Neural progenitor cell (in vitro differentiated cells): ENCODE measurements around the gene TMEM62. TPM values are rescaled to one million over a fixed set of nuclear protein-coding genes. Genes with fewer than 3 reads are reported as not detected.

Source experiments
- DNase-seq: peaks from one replicate; pipeline ENCODE4 v3.0.0-alpha.2; 2016; ENCODE audit warnings: low spot score
- H2AFZ ChIP-seq: fragments of 200-600 bp; sonication (generic); replicated peaks from 2 replicates; pipeline ENCODE4 v1.6.1; 2016; ENCODE audit warnings: antibody characterized with exemption
- H3F3A ChIP-seq: fragments of 200-600 bp; sonication (generic); 2 replicates; pipeline ENCODE4 v1.6.1; 2016; ENCODE audit warnings: antibody characterized with exemption, low read depth
- H3K27ac ChIP-seq: fragments of 200-600 bp; sonication (generic); 2 replicates; pipeline ENCODE4 v1.5.1; 2016; ENCODE audit warnings: mild to moderate bottlenecking
- H3K27me3 ChIP-seq: fragments of 200-600 bp; sonication (generic); 2 replicates; pipeline ENCODE4 v1.6.1; 2016; ENCODE audit warnings: mild to moderate bottlenecking, moderate library complexity
- H3K36me3 ChIP-seq: fragments of 200-600 bp; sonication (generic); 2 replicates; pipeline ENCODE4 v1.5.1; 2016
- H3K4me1 ChIP-seq: fragments of 200-600 bp; sonication (generic); 2 replicates; pipeline ENCODE4 v1.6.1; 2016; ENCODE audit warnings: mixed run types
- H3K4me2 ChIP-seq: fragments of 200-600 bp; sonication (generic); 2 replicates; pipeline ENCODE4 v1.6.1; 2016
- H3K4me3 ChIP-seq: fragments of 200-600 bp; sonication (generic); 2 replicates; pipeline ENCODE4 v1.5.1; 2016
- H3K79me2 ChIP-seq: fragments of 200-600 bp; sonication (generic); 2 replicates; pipeline ENCODE4 v1.6.1; 2016; ENCODE audit warnings: low read depth
- H3K9ac ChIP-seq: fragments of 200-600 bp; sonication (generic); 2 replicates; pipeline ENCODE4 v1.6.1; 2016
- H3K9me3 ChIP-seq: fragments of 200-600 bp; sonication (generic); 2 replicates; pipeline ENCODE4 v1.5.1; 2016; ENCODE audit warnings: low read depth
- H4K20me1 ChIP-seq: fragments of 200-600 bp; sonication (generic); 2 replicates; pipeline ENCODE4 v1.6.1; 2016; ENCODE audit warnings: low read depth
- H3K27ac Mint-ChIP-seq: 3 replicates; pipeline ENCODE4 v1.8.0; 2021; ENCODE audit warnings: mixed read lengths
- H3K27me3 Mint-ChIP-seq: 2 replicates; pipeline ENCODE4 v1.8.0; 2022; ENCODE audit warnings: low read depth, mild to moderate bottlenecking, inconsistent platforms, moderate library complexity, mixed read lengths; ENCODE audit not compliant: insufficient read depth
- H3K36me3 Mint-ChIP-seq: 3 replicates; pipeline ENCODE4 v1.8.0; 2021; ENCODE audit warnings: mixed read lengths
- H3K4me1 Mint-ChIP-seq: 3 replicates; pipeline ENCODE4 v1.8.0; 2021; ENCODE audit warnings: mixed read lengths
- H3K4me3 Mint-ChIP-seq: 3 replicates; pipeline ENCODE4 v1.8.0; 2021; ENCODE audit warnings: mild to moderate bottlenecking, moderate library complexity, mixed read lengths
- H3K9me3 Mint-ChIP-seq: 3 replicates; pipeline ENCODE4 v1.8.0; 2020; ENCODE audit warnings: mixed read lengths
- EZH2 ChIP-seq: fragments of 200-600 bp; sonication (generic); IDR thresholded peaks from 2 replicates; pipeline ENCODE4 v1.6.1; 2017; ENCODE audit warnings: antibody characterized with exemption, mild to moderate bottlenecking, moderate library complexity
- EZH2phosphoT487 ChIP-seq: fragments of 200-600 bp; sonication (generic); IDR thresholded peaks from 2 replicates; pipeline ENCODE4 v1.6.1; 2017; ENCODE audit warnings: antibody characterized with exemption
- total RNA-seq: library from RNA; depleted of rRNA; stranded (reverse); fragments of >200 nt; gene quantifications from 2 replicates; pipeline ENCODE4 v1.2.3, GENCODE V29; 2015; ENCODE audit warnings: low replicate concordance
- TF ChIP-seq, protein P1 (sequence below): fragments of 200-600 bp; sonication (generic); IDR thresholded peaks from 2 replicates; pipeline ENCODE4 v1.5.1; 2017; ENCODE audit warnings: antibody characterized with exemption, mild to moderate bottlenecking

Gene TMEM62
- total RNA-seq, 1 donor from 2014 or later, result 11.9 TPM

GRCh38 chr15:43199945-43200488 lies 66.6 kb downstream of the TMEM62 start:
- peaks cover 16% of the 10 kb centered on the region for H3K36me3 Mint-ChIP-seq
- TF ChIP-seq EZH2 (no peak), EZH2phosphoT487 (no peak)
- TF ChIP-seq, protein P1, sequence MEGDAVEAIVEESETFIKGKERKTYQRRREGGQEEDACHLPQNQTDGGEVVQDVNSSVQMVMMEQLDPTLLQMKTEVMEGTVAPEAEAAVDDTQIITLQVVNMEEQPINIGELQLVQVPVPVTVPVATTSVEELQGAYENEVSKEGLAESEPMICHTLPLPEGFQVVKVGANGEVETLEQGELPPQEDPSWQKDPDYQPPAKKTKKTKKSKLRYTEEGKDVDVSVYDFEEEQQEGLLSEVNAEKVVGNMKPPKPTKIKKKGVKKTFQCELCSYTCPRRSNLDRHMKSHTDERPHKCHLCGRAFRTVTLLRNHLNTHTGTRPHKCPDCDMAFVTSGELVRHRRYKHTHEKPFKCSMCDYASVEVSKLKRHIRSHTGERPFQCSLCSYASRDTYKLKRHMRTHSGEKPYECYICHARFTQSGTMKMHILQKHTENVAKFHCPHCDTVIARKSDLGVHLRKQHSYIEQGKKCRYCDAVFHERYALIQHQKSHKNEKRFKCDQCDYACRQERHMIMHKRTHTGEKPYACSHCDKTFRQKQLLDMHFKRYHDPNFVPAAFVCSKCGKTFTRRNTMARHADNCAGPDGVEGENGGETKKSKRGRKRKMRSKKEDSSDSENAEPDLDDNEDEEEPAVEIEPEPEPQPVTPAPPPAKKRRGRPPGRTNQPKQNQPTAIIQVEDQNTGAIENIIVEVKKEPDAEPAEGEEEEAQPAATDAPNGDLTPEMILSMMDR, result no peak
- no peaks in the 10 kb centered on the region for H3K4me1 Mint-ChIP-seq

GRCh38 chr15:43204016-43204901 lies 70.9 kb downstream of the TMEM62 start:
- DNase-seq, result peak; percentile 71
- Mint-ChIP-seq H3K4me1 (no peaks in the 10 kb centered on the region), H3K4me3 (no peak overlapping the region), H3K36me3 (no peaks in the 10 kb centered on the region), H3K9me3 (no peaks in the 10 kb centered on the region), H3K27ac (no peak overlapping the region), H3K27me3 (no peaks in the 10 kb centered on the region)
- Histone ChIP-seq H3K27ac (no peak overlapping the region), H3K9ac (no peak overlapping the region), H3K4me1 (no peaks in the 10 kb centered on the region), H3K79me2 (no peaks in the 10 kb centered on the region), H3K4me3 (no peak overlapping the region), H3K9me3 (no peaks in the 10 kb centered on the region), H3K4me2 (no peak overlapping the region), H2AFZ (no peak overlapping the region), H4K20me1 (no peaks in the 10 kb centered on the region), H3F3A (no peaks in the 10 kb centered on the region), H3K36me3 (no peaks in the 10 kb centered on the region), H3K27me3 (no peaks in the 10 kb centered on the region)
- TF ChIP-seq EZH2 (no peak), EZH2phosphoT487 (no peak)
- TF ChIP-seq, protein P1, result peak; percentile 65

More at GRCh38 chr15:43199945-43200488, 66.6 kb downstream of the TMEM62 start:
- Histone ChIP-seq H3K27me3 (no peaks in the 10 kb centered on the region), H3K79me2 (no peaks in the 10 kb centered on the region), H3K9me3 (no peaks in the 10 kb centered on the region), H3K4me2 (no peak overlapping the region), H3K9ac (no peak overlapping the region), H3K4me1 (no peaks in the 10 kb centered on the region), H2AFZ (no peak overlapping the region), H3K27ac (no peak overlapping the region), H3K36me3 (no peaks in the 10 kb centered on the region), H3K4me3 (no peak overlapping the region), H4K20me1 (no peaks in the 10 kb centered on the region), H3F3A (no peaks in the 10 kb centered on the region)
- H3K4me3 Mint-ChIP-seq, result no peak overlapping the region
- no peak overlapping the region for H3K27ac Mint-ChIP-seq
- H3K9me3 Mint-ChIP-seq, result no peaks in the 10 kb centered on the region
- no peaks in the 10 kb centered on the region for H3K27me3 Mint-ChIP-seq
- no peak for DNase-seq

DNA sequence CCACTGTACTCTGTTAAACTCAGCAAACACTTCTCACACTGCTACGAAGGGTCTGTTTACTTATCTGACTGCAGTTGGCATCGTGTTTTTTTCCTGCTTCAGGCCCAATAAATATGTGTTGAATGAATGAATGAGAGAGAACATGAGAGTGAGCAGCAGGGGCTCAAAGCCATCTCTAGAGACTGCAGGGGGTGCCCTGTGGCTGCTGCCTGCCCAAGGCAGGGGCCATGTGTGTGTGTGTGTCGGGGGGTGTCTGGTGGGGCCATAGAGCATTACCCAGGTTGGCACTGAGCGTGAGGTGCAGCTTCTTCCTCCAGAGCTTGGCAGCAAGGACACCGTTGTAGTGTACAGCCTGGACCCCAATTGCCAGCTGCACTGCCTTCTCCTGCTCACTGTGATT lies 72.7 kb downstream of the TMEM62 start:
- no peak overlapping the region for H3K4me3 ChIP-seq
- Mint-ChIP-seq H3K27me3 (no peaks in the 10 kb centered on the region), H3K9me3 (no peaks in the 10 kb centered on the region), H3K36me3 (no peaks in the 10 kb centered on the region), H3K4me3 (no peak overlapping the region), H3K4me1 (no peaks in the 10 kb centered on the region), H3K27ac (no peak overlapping the region)
- no peak for DNase-seq
- no peak overlapping the region for H2AFZ ChIP-seq
- H3K27me3 ChIP-seq, result no peaks in the 10 kb centered on the region
- no peak overlapping the region for H3K27ac ChIP-seq
- H3F3A ChIP-seq, result no peaks in the 10 kb centered on the region
- H3K4me1 ChIP-seq, result no peaks in the 10 kb centered on the region
- H3K36me3 ChIP-seq, result no peaks in the 10 kb centered on the region
- H3K9me3 ChIP-seq, result no peaks in the 10 kb centered on the region
- H3K9ac ChIP-seq, result no peak overlapping the region
- H3K79me2 ChIP-seq, result no peaks in the 10 kb centered on the region
- no peaks in the 10 kb centered on the region for H4K20me1 ChIP-seq
- no peak overlapping the region for H3K4me2 ChIP-seq
- TF ChIP-seq, protein P1, result no peak
- no peak for TF ChIP-seq EZH2
- no peak for TF ChIP-seq EZH2phosphoT487
